Fibroblast of skin of scalp (primary cell): ENCODE results near the gene IFT20. TPM values are rescaled to one million over a fixed set of nuclear protein-coding genes. Genes with fewer than 3 reads are reported as not detected.

Source experiments
- DNase-seq: peaks from one replicate; pipeline ENCODE4 v3.0.0-alpha.2; 2013
- polyA plus RNA-seq, 2 experiments: library from polyadenylated mRNA; unstranded; fragments of 120-200 nt; gene quantifications; one replicate each; pipeline ENCODE4 v1.2.1, GENCODE V29; 2013; ENCODE audit not compliant: insufficient read length in 2 of 2

Gene IFT20
- polyA plus RNA-seq (2013, experiment 1 of 2; ENCODE audit: insufficient read length) = 63.8 TPM
- polyA plus RNA-seq (2013, experiment 2 of 2; ENCODE audit: insufficient read length) = 65.3 TPM

GRCh38 chr17:28335201-28335958 is at the start of gene IFT20, which contains the start of gene TNFAIP1:
Gene IFT20 (minus strand): TSS chr17:28335472. CDS start chr17:28331985, 3,487 bp downstream.
Gene TNFAIP1 (plus strand): TSS chr17:28335761. CDS start chr17:28339522, 3,761 bp downstream.
- DNase-seq = peak; percentile 100

GRCh38 chr17:28385037-28385400 is 49.7 kb upstream of the IFT20 start:
- no peak for DNase-seq

GRCh38 chr17:28384281-28385036 is 49.2 kb upstream of the IFT20 start:
- no peak for DNase-seq

GRCh38 chr17:28381141-28381825 is 46.0 kb upstream of the IFT20 start:
- no peak for DNase-seq

GRCh38 chr17:28379814-28380801 is 44.8 kb upstream of the IFT20 start:
- DNase-seq = peak; percentile 31

- no peak for DNase-seq
Observed at GRCh38 chr17:28372945-28373274, 37.6 kb upstream of the IFT20 start.

- DNase-seq = peak; percentile 19
Observed at GRCh38 chr17:28372203-28372944, 37.1 kb upstream of the IFT20 start.

- DNase-seq = peak; percentile 97
Observed at GRCh38 chr17:28371245-28372202, 36.3 kb upstream of the IFT20 start, which contains the start of gene SARM1. Gene SARM1 (plus strand): TSS chr17:28371694. CDS start chr17:28372033, 339 bp downstream.

- DNase-seq = no peak
Observed at GRCh38 chr17:28370744-28371103, 35.5 kb upstream of the IFT20 start.

- DNase-seq = peak; percentile 52
Observed at GRCh38 chr17:28370035-28370743, 34.9 kb upstream of the IFT20 start, which contains the start of gene VTN. Gene VTN (minus strand): TSS chr17:28370307. CDS start chr17:28370203, 104 bp downstream.

GRCh38 chr17:28369684-28370034 is 34.4 kb upstream of the IFT20 start:
- no peak for DNase-seq

GRCh38 chr17:28368915-28369683 is 33.8 kb upstream of the IFT20 start:
- DNase-seq = no peak

GRCh38 chr17:28368306-28368831 is 33.1 kb upstream of the IFT20 start:
- no peak for DNase-seq

GRCh38 chr17:28367641-28368305 is 32.5 kb upstream of the IFT20 start:
- DNase-seq = no peak

- DNase-seq = no peak
Observed at GRCh38 chr17:28366605-28367004, 31.3 kb upstream of the IFT20 start.

GRCh38 chr17:28365487-28365886 is 30.2 kb upstream of the IFT20 start:
- DNase-seq = no peak

GRCh38 chr17:28364665-28365363 is 29.5 kb upstream of the IFT20 start, which contains the start of gene SEBOX:
Gene SEBOX (minus strand): TSS chr17:28365199. CDS start chr17:28365151, 48 bp downstream.
- DNase-seq = no peak
